GM10847 (cell line): Measurements from ENCODE around the gene SLC25A29.

ENCODE experiments used
- POLR2A ChIP-seq: IDR thresholded peaks from 2 replicates; pipeline ENCODE4 v1.6.1; 2011; ENCODE audit not compliant: insufficient read length; ENCODE audit errors: extremely low read depth

The SLC25A29 gene

GRCh38 chr14:100252684-100253083 lies 53.6 kb downstream of the SLC25A29 start:
- no peak for TF ChIP-seq POLR2A

- no peak for TF ChIP-seq POLR2A
Measured at GRCh38 chr14:100250732-100251465, 55.3 kb downstream of the SLC25A29 start.

- TF ChIP-seq POLR2A: no peak
Measured at GRCh38 chr14:100246809-100247428, 59.3 kb downstream of the SLC25A29 start.

- no peak for TF ChIP-seq POLR2A
Measured at GRCh38 chr14:100243020-100243419, 63.2 kb downstream of the SLC25A29 start.

GRCh38 chr14:100241279-100241678 lies 65.0 kb downstream of the SLC25A29 start:
- no peak for TF ChIP-seq POLR2A
